BJ (cell line): ENCODE data around the gene C1orf50. TPM values are rescaled to one million over a fixed set of nuclear protein-coding genes. Genes with fewer than 3 reads are reported as not detected.

Source experiments
- CTCF ChIA-PET: fragments of 350-600 bp; formaldehyde crosslinking; extraction: SDS; loops from one replicate; lab custom pipeline; 2021; ENCODE audit warnings: antibody characterized with exemption, inconsistent platforms; lab: Yijun Ruan, JAX
- POLR2A ChIA-PET: fragments of 300-600 bp; sonication (Branson Sonifier 250); formaldehyde crosslinking; extraction: SDS; loops from one replicate; lab custom pipeline; 2021; ENCODE audit warnings: antibody characterized with exemption; lab: Charles Lee
- DNase-seq: peaks from one replicate; pipeline ENCODE4 v3.0.0-alpha.2; 2011; ENCODE audit warnings: low read depth
- H3K27me3 ChIP-seq: 2 replicates; pipeline ENCODE4 v1.6.0; 2011; ENCODE audit warnings: low read length; ENCODE audit not compliant: control insufficient read depth, insufficient read depth
- H3K36me3 ChIP-seq: 2 replicates; pipeline ENCODE4 v1.5.1; 2011; ENCODE audit warnings: low read length; ENCODE audit not compliant: control insufficient read depth, insufficient read depth
- H3K4me3 ChIP-seq: 2 replicates; pipeline ENCODE4 v1.5.1; 2011; ENCODE audit warnings: low read depth, mild to moderate bottlenecking, control low read depth, low read length
- polyA plus RNA-seq: library from polyadenylated mRNA; depleted of rRNA; stranded (reverse); fragments of >200 nt; gene quantifications from 2 replicates; pipeline ENCODE4 v1.2.3, GENCODE V29; 2011
- TF ChIP-seq, protein P1 (sequence below): IDR thresholded peaks from 2 replicates; pipeline ENCODE4 v1.5.1; 2011; ENCODE audit warnings: low read depth, mild to moderate bottlenecking, control low read depth, inconsistent platforms, low read length, moderate library complexity; ENCODE audit not compliant: insufficient read depth

Gene C1orf50
- polyA plus RNA-seq, 1 experiment = 2.0 TPM

- H3K4me3 ChIP-seq = no peak overlapping the region
- CTCF ChIA-PET = interaction anchor here (1.0 kb wide), 1 partner anchor 60 kb away, joined by 3 read pairs; no protein-coding TSS in a partner anchor
- TF ChIP-seq, protein P1, sequence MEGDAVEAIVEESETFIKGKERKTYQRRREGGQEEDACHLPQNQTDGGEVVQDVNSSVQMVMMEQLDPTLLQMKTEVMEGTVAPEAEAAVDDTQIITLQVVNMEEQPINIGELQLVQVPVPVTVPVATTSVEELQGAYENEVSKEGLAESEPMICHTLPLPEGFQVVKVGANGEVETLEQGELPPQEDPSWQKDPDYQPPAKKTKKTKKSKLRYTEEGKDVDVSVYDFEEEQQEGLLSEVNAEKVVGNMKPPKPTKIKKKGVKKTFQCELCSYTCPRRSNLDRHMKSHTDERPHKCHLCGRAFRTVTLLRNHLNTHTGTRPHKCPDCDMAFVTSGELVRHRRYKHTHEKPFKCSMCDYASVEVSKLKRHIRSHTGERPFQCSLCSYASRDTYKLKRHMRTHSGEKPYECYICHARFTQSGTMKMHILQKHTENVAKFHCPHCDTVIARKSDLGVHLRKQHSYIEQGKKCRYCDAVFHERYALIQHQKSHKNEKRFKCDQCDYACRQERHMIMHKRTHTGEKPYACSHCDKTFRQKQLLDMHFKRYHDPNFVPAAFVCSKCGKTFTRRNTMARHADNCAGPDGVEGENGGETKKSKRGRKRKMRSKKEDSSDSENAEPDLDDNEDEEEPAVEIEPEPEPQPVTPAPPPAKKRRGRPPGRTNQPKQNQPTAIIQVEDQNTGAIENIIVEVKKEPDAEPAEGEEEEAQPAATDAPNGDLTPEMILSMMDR = no peak
- H3K27me3 ChIP-seq = no peaks in the 10 kb centered on the region
- H3K36me3 ChIP-seq = peaks cover 23% of the 10 kb centered on the region
- POLR2A ChIA-PET = no interaction called here
- DNase-seq = no peak
These were observed 23.5 kb upstream of the C1orf50 start for GRCh38 chr1:42743317-42744147.

GRCh38 chr1:42744148-42744413 lies 23.0 kb upstream of the C1orf50 start:
- TF ChIP-seq, protein P1 = no peak
- Histone ChIP-seq H3K36me3 (peaks cover 25% of the 10 kb centered on the region), H3K27me3 (no peaks in the 10 kb centered on the region), H3K4me3 (no peak overlapping the region)
- POLR2A ChIA-PET = no interaction called here
- DNase-seq = no peak
- CTCF ChIA-PET = interaction anchor here (3.1 kb wide), 1 partner anchor 8 kb away, joined by 28 read pairs; no protein-coding TSS in a partner anchor

DNA sequence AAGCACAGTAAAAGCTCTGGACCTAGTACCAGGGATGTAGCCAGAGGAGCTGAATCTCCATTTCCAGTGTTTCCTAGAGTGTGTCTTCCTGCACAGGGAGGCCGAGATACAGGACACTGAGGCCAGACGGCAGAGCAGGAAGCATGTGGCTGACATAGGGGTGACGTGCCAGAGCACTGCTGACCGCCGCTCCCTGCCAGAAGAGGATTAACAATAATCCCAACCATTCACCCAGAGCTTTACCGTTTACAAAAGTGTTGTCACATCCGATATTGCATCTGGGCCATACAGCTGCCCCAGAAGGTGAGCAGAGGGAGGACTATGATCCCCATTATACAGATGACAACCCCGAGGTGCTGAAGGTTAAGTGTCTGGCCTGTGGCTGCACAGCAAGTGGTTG lies 21.2 kb upstream of the C1orf50 start:
- peaks cover 34% of the 10 kb centered on the region for H3K36me3 ChIP-seq
- H3K4me3 ChIP-seq = no peak overlapping the region
- TF ChIP-seq, protein P1 = no peak
- no peak for DNase-seq
- CTCF ChIA-PET = interaction anchor here (1.1 to 3.2 kb wide), 4 partner anchors 10 to 168 kb away, joined by 3 to 28 read pairs (median 10); no protein-coding TSS in a partner anchor
- POLR2A ChIA-PET = no interaction called here
- H3K27me3 ChIP-seq = no peaks in the 10 kb centered on the region

DNA sequence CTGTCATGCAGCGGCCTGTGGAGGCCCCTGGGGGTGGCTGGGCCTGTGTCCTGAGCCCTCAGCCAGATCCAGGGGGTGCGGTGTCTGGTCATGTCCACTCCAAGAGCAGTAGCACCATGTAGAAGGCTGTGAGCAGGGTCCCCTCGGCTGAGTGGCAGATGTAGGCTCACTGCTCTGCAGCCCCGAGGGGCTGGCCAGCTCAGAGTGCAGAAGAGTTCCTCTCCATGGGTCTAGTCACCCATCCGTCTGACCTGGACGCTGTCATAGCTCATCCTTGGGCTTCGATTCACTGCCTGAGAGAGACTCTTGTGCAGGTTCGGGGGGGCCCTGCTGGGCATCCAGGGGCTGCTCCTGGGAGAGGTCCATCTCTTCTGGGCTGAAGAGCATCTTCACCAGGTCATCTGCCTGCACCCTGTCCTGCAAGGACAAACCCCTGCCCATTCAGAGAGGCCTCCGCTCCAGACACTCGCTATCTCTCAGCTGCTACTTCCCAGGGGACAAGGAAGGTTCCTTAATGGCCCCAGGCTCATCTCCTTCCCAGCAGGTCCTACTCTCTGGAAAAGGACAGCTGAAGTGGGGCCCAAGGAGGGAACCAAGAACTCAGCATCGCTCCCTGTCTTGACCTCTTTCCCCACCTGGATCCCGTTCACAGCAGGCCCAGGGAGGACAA lies 20.5 kb upstream of the C1orf50 start:
- no peak overlapping the region for H3K4me3 ChIP-seq
- H3K36me3 ChIP-seq = peaks cover 34% of the 10 kb centered on the region
- H3K27me3 ChIP-seq = no peaks in the 10 kb centered on the region
- ChIA-PET CTCF (interaction anchor here (1.1 to 3.2 kb wide), 6 partner anchors 11 to 169 kb away, joined by 3 to 28 read pairs (median 5); no protein-coding TSS in a partner anchor), POLR2A (no interaction called here)
- no peak for DNase-seq
- TF ChIP-seq, protein P1 = no peak

- POLR2A ChIA-PET = no interaction called here
- Histone ChIP-seq H3K36me3 (peaks cover 39% of the 10 kb centered on the region), H3K27me3 (no peaks in the 10 kb centered on the region), H3K4me3 (no peak overlapping the region)
- CTCF ChIA-PET = interaction anchor here (1.1 to 3.2 kb wide), 6 partner anchors 11 to 169 kb away, joined by 3 to 28 read pairs (median 5); no protein-coding TSS in a partner anchor
- TF ChIP-seq, protein P1 = peak; percentile 65
- no peak for DNase-seq
These were observed 19.9 kb upstream of the C1orf50 start for GRCh38 chr1:42747125-42747524.
